Measurements from ENCODE around the gene MAGEB6B.

DNA sequence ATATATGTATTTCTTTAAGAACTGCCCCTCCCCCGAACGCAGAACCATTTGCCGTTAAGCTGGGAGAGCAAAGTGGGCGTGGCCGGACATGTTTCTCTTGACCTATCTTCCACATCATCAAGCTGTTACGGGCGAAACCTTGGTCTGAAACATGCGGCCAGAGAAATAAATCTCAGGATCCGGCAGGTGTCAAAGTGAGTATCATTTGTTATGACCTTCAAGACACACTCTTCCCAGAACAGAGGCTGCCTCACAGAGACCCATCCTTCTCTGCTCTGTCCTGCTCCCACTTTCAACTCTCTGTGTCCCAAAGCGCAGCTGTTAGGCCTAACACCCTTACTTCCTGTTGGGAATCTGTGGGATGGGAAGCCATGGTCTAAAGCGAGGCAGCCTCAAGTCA lies 22.1 kb upstream of the MAGEB6B start, which contains the start of gene MAGEB18:
- TF ChIP-seq POLR2A (IDR thresholded peaks at IDR 0.05; ENCODE audit: low read length) (no peak), GATA1 (IDR thresholded peaks at IDR 0.05; ENCODE audit: low read depth, low read length) (no peak)

All from erythroblast (primary cell).